ENCODE data around the gene PRAMEF7.
"Not testable (repeated sequence)": the region's sequence is repeated elsewhere in the genome, so short reads cannot be mapped to it uniquely, and the experiment has no call there.

The PRAMEF7 gene

GRCh38 chr1:12916310-12916709 is at the start of gene PRAMEF7:
Gene PRAMEF7 (plus strand): TSS chr1:12916610. CDS start chr1:12917693, 1,083 bp downstream.
- DNase-seq: not testable (repeated sequence)

- DNase-seq: not testable (repeated sequence)
These were observed 38.0 kb upstream of the PRAMEF7 start for GRCh38 chr1:12878453-12878852.

GRCh38 chr1:12886101-12886500 is 30.3 kb upstream of the PRAMEF7 start, which contains the start of gene PRAMEF4:
Gene PRAMEF4 (minus strand): TSS chr1:12886201. CDS start chr1:12883394, 2,807 bp downstream.
- not testable (repeated sequence) for DNase-seq

- not testable (repeated sequence) for DNase-seq
These were observed 18.2 kb upstream of the PRAMEF7 start, which contains the start of gene PRAMEF10 for GRCh38 chr1:12898170-12898569. Gene PRAMEF10 (minus strand): TSS chr1:12898270. CDS start chr1:12895847, 2,423 bp downstream.

- not testable (repeated sequence) for DNase-seq
These were observed 17.2 kb upstream of the PRAMEF7 start for GRCh38 chr1:12899186-12899585.

GRCh38 chr1:12903793-12904572 is 12.4 kb upstream of the PRAMEF7 start:
- DNase-seq: not testable (repeated sequence)

GRCh38 chr1:12921749-12922148 is 5.3 kb downstream of the PRAMEF7 start:
- not testable (repeated sequence) for DNase-seq

- not testable (repeated sequence) for DNase-seq
These were observed 8.0 kb downstream of the PRAMEF7 start for GRCh38 chr1:12924368-12924767.

GRCh38 chr1:12947480-12947879 is 31.1 kb downstream of the PRAMEF7 start, which contains the start of gene PRAMEF6:
Gene PRAMEF6 (minus strand): TSS chr1:12947580. CDS start chr1:12942518, 5,062 bp downstream.
- not testable (repeated sequence) for DNase-seq
